Mesendoderm (in vitro differentiated cells): ENCODE measurements around the gene C8G.

Experiments
- DNase-seq: peaks from one replicate; pipeline ENCODE4 v3.0.0; 2013
- H2AK5ac ChIP-seq: 2 replicates; pipeline ENCODE4 v1.6.1; 2013; ENCODE audit warnings: low read length, inconsistent platforms
- H2BK120ac ChIP-seq: 2 replicates; pipeline ENCODE4 v1.6.1; 2013; ENCODE audit warnings: low read depth, mild to moderate bottlenecking, low read length, moderate library complexity, mixed read lengths
- H2BK15ac ChIP-seq: replicated peaks from 2 replicates; pipeline ENCODE4 v1.6.1; 2013; ENCODE audit warnings: low read depth, mild to moderate bottlenecking, moderate library complexity
- H2BK5ac ChIP-seq: 2 replicates; pipeline ENCODE4 v1.6.1; 2013; ENCODE audit warnings: low read length, inconsistent platforms
- H3K18ac ChIP-seq: 2 replicates; pipeline ENCODE4 v1.6.1; 2013; ENCODE audit warnings: mild to moderate bottlenecking, low read length, mixed read lengths
- H3K23ac ChIP-seq: one replicate; pipeline ENCODE4 v1.6.1; 2013; ENCODE audit warnings: low read length
- H3K27ac ChIP-seq: 2 replicates; pipeline ENCODE4 v1.5.1; 2013; ENCODE audit warnings: low read depth, mild to moderate bottlenecking, inconsistent platforms, low read length, moderate library complexity
- H3K27me3 ChIP-seq: 2 replicates; pipeline ENCODE4 v1.6.1; 2013; ENCODE audit warnings: low read length, control low read depth, mild to moderate bottlenecking, inconsistent platforms; ENCODE audit not compliant: insufficient read depth, poor library complexity
- H3K36me3 ChIP-seq: 2 replicates; pipeline ENCODE4 v1.6.1; 2013; ENCODE audit warnings: low read length, inconsistent platforms; ENCODE audit not compliant: control insufficient read depth, insufficient read depth
- H3K4ac ChIP-seq: one replicate; pipeline ENCODE4 v1.6.1; 2013; ENCODE audit warnings: low read depth, mild to moderate bottlenecking, low read length, moderate library complexity
- H3K4me1 ChIP-seq: 2 replicates; pipeline ENCODE4 v1.6.1; 2013; ENCODE audit warnings: low read depth, low read length, inconsistent platforms; ENCODE audit not compliant: control insufficient read depth
- H3K4me2 ChIP-seq: 2 replicates; pipeline ENCODE4 v1.6.1; 2013; ENCODE audit warnings: low read length
- H3K4me3 ChIP-seq: 2 replicates; pipeline ENCODE4 v1.5.1; 2013; ENCODE audit warnings: mild to moderate bottlenecking, low read length
- H3K56ac ChIP-seq: one replicate; pipeline ENCODE4 v1.6.1; 2013; ENCODE audit warnings: low read length
- H3K79me1 ChIP-seq: 2 replicates; pipeline ENCODE4 v1.6.1; 2013; ENCODE audit warnings: low read length, inconsistent platforms
- H3K79me2 ChIP-seq: 2 replicates; pipeline ENCODE4 v1.6.1; 2013; ENCODE audit warnings: mild to moderate bottlenecking, low read length; ENCODE audit not compliant: control insufficient read depth, insufficient read depth
- H3K9ac ChIP-seq: 2 replicates; pipeline ENCODE4 v1.6.1; 2013; ENCODE audit warnings: low read length, inconsistent platforms
- H4K5ac ChIP-seq: one replicate; pipeline ENCODE4 v1.6.1; 2013; ENCODE audit warnings: low read length
- H4K8ac ChIP-seq: one replicate; pipeline ENCODE4 v1.6.1; 2013; ENCODE audit warnings: low read depth, mild to moderate bottlenecking, control low read depth, low read length, moderate library complexity
- WGBS: extraction: QIAGEN DNeasy Blood & Tissue Kit; methylation state at CpG from one replicate; pipeline ENCODE4 v1.1.7; 2013; ENCODE audit warnings: low lambda C conversion rate, missing lambda C conversion rate; ENCODE audit not compliant: insufficient coverage; ENCODE audit errors: extremely low coverage; 5-methylcytosine and 5-hydroxymethylcytosine counted together

The C8G gene

DNA sequence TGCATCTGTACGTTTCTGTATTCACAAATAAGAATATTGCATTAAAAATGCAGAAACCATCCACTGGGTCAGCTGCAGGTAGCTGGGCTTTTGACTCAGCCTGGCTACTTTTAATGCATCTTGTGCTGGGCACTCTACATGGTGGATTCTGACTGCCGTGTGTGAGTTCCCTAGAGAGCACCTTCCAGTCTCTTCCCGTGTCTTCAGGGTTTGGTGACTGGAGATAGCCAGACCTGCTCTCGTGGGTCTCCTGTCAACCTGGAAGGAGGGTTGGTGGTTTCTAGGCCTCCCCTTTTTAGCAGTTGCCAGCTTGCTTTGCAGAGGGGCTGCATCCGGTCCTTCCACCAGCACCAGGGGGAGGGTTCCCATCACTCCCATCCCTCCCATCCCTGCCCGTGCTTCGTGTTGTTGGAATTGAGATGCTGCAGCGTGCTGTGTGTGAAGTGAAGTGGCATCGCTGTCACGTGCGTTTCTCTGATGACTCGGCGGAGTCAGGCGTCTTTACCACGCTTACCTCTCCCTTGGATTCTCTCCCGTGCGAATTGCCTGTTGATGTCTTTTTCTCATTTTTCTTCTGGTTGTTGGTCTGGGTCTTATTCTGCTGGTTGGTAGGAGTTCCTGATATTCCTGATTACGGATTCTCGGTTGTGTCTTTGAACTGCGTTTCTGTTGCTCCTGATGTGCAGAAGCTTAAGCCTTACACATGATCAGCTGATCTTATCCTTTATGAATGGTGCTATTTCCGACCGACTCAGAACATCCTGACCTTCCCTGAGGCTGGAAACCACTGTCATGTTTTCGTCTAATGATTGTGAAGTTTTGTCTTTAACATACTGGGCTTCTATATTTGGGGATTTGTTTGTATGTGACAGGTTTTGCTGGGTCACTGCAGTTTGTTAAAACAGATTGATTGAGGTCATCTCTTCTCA, 17.4 kb upstream of the C8G start:
- peaks cover 6% of the 10 kb centered on the region for H3K36me3 ChIP-seq

GRCh38 chr9:136928591-136928990, 16.5 kb upstream of the C8G start:
- H2BK120ac ChIP-seq: no peak overlapping the region
- H3K36me3 ChIP-seq: peaks cover 6% of the 10 kb centered on the region
- H3K4me1 ChIP-seq: no peaks in the 10 kb centered on the region
- H3K79me1 ChIP-seq: no peaks in the 10 kb centered on the region
- no peak overlapping the region for H2AK5ac ChIP-seq
- no peak overlapping the region for H3K4me2 ChIP-seq
- no peak overlapping the region for H3K4ac ChIP-seq
- no peak overlapping the region for H3K9ac ChIP-seq
- H3K27me3 ChIP-seq: no peaks in the 10 kb centered on the region
- WGBS: no CpG with 5 or more reads among the region's 9 CpGs
- H3K23ac ChIP-seq: no peak overlapping the region
- no peaks in the 10 kb centered on the region for H3K79me2 ChIP-seq
- H3K27ac ChIP-seq: no peak overlapping the region
- H2BK15ac ChIP-seq: no peak overlapping the region
- H3K56ac ChIP-seq: no peak overlapping the region
- DNase-seq: no peak
- no peak overlapping the region for H4K5ac ChIP-seq
- H4K8ac ChIP-seq: no peak overlapping the region
- H3K18ac ChIP-seq: no peak overlapping the region
- no peak overlapping the region for H2BK5ac ChIP-seq
- H3K4me3 ChIP-seq: no peak overlapping the region

More for the DNA sequence above, 17.4 kb upstream of the C8G start:
- Histone ChIP-seq H3K79me2 (no peaks in the 10 kb centered on the region), H3K27ac (no peak overlapping the region), H3K4me3 (no peak overlapping the region), H2BK15ac (no peak overlapping the region), H4K5ac (no peak overlapping the region), H3K23ac (no peak overlapping the region), H2BK120ac (no peak overlapping the region), H2AK5ac (no peak overlapping the region), H3K79me1 (no peaks in the 10 kb centered on the region), H3K18ac (no peak overlapping the region), H3K9ac (no peak overlapping the region), H3K4me1 (no peaks in the 10 kb centered on the region), H3K56ac (no peak overlapping the region), H2BK5ac (no peak overlapping the region), H3K4me2 (no peak overlapping the region), H4K8ac (no peak overlapping the region), H3K4ac (no peak overlapping the region), H3K27me3 (no peaks in the 10 kb centered on the region)
- WGBS: no CpG with 5 or more reads among the region's 23 CpGs
- DNase-seq: no peak

DNA sequence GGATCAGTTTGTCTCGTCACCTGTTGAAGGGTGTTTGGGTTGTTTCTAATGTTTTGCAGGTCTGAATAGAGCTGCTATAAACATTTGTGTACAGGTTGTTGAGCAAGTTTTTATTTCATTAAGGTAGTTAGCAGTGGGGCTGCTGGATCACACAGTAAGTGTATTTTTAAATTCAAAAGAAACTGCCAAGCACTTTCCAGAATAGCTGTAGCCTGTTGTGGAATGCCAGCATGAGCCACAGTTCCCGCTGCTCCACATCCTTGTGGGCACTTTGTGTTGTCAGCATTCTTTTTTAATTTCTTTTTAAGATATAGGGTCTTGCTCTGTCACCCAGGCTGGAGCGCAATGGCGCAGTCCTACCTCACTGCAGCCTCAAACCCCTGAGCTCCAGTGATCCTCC, 15.0 kb upstream of the C8G start:
- Histone ChIP-seq H3K56ac (no peak overlapping the region), H3K4me1 (no peaks in the 10 kb centered on the region), H4K5ac (no peak overlapping the region), H4K8ac (no peak overlapping the region), H3K27ac (no peak overlapping the region), H2AK5ac (no peak overlapping the region), H2BK15ac (no peak overlapping the region), H3K4me3 (no peak overlapping the region), H3K36me3 (peaks cover 6% of the 10 kb centered on the region), H3K4me2 (no peak overlapping the region), H3K18ac (no peak overlapping the region), H2BK5ac (no peak overlapping the region), H3K23ac (no peak overlapping the region), H3K9ac (no peak overlapping the region), H3K27me3 (no peaks in the 10 kb centered on the region), H3K79me1 (no peaks in the 10 kb centered on the region), H2BK120ac (no peak overlapping the region), H3K79me2 (no peaks in the 10 kb centered on the region), H3K4ac (no peak overlapping the region)
- DNase-seq: no peak
- WGBS: no CpG with 5 or more reads among the region's 4 CpGs

- Histone ChIP-seq H2BK5ac (no peak overlapping the region), H4K5ac (no peak overlapping the region), H3K4ac (no peak overlapping the region), H3K79me2 (no peaks in the 10 kb centered on the region), H3K27ac (no peak overlapping the region), H3K4me1 (no peaks in the 10 kb centered on the region), H3K56ac (no peak overlapping the region), H3K4me3 (no peak overlapping the region), H3K27me3 (no peaks in the 10 kb centered on the region), H2BK120ac (no peak overlapping the region), H2AK5ac (no peak overlapping the region), H3K9ac (no peak overlapping the region), H4K8ac (no peak overlapping the region), H3K23ac (no peak overlapping the region), H3K18ac (no peak overlapping the region), H3K79me1 (no peaks in the 10 kb centered on the region), H3K36me3 (peaks cover 6% of the 10 kb centered on the region), H3K4me2 (no peak overlapping the region), H2BK15ac (no peak overlapping the region)
- WGBS: no CpG with 5 or more reads among the region's 2 CpGs
- DNase-seq: no peak
Observed at GRCh38 chr9:136931611-136932130, 13.4 kb upstream of the C8G start.

DNA sequence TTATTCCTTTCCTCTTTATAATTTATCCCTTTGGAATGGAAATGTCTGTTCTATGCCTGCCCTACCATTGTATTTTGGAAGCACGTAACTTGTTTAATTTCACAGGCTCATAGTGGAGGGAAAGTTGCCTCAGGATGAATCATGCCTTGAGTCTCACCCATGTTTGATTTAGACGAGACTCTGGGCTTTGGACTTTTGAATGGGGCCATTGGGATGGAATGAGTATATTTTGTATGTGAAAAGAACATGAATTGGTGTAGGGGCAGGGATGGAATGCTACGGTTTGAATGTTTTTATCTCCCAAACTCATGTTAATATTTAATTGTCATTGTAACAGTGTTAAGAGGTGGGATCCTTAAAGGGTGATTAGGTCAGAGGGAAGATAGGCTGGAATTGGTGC, 10.8 kb upstream of the C8G start:
- Histone ChIP-seq H3K4me3 (no peak overlapping the region), H2AK5ac (no peak overlapping the region), H3K27ac (no peak overlapping the region), H3K36me3 (peaks cover 4% of the 10 kb centered on the region), H4K8ac (no peak overlapping the region), H2BK120ac (no peak overlapping the region), H2BK15ac (no peak overlapping the region), H4K5ac (no peak overlapping the region), H2BK5ac (no peak overlapping the region), H3K79me1 (no peaks in the 10 kb centered on the region), H3K23ac (no peak overlapping the region), H3K4me1 (no peaks in the 10 kb centered on the region), H3K27me3 (no peaks in the 10 kb centered on the region), H3K79me2 (no peaks in the 10 kb centered on the region), H3K4ac (no peak overlapping the region), H3K18ac (no peak overlapping the region), H3K4me2 (no peak overlapping the region), H3K56ac (no peak overlapping the region), H3K9ac (no peak overlapping the region)
- DNase-seq: no peak
- no CpG with 5 or more reads among the region's 3 CpGs for WGBS
